Chondrocyte (in vitro differentiated cells): ENCODE measurements around the gene LCN2. TPM values are rescaled to one million over a fixed set of nuclear protein-coding genes. Genes with fewer than 3 reads are reported as not detected.

Experiments used
- DNase-seq: peaks from one replicate; pipeline ENCODE4 v3.0.0; 2021; ENCODE audit warnings: mixed read lengths, low spot score
- H3K27ac Mint-ChIP-seq: one replicate; pipeline ENCODE4 v1.8.0; 2021; ENCODE audit warnings: mild to moderate bottlenecking, moderate library complexity, mixed read lengths; ENCODE audit not compliant: unreplicated experiment
- H3K27me3 Mint-ChIP-seq: 2 replicates; pipeline ENCODE4 v1.8.0; 2021; ENCODE audit warnings: low read depth, mixed read lengths
- H3K36me3 Mint-ChIP-seq: 2 replicates; pipeline ENCODE4 v1.8.0; 2021; ENCODE audit warnings: low read depth, mixed read lengths
- H3K4me1 Mint-ChIP-seq: 2 replicates; pipeline ENCODE4 v1.8.0; 2021; ENCODE audit warnings: low read depth, mild to moderate bottlenecking, mixed read lengths
- H3K4me3 Mint-ChIP-seq: one replicate; pipeline ENCODE4 v1.8.0; 2021; ENCODE audit warnings: mild to moderate bottlenecking, moderate library complexity, mixed read lengths; ENCODE audit not compliant: unreplicated experiment
- H3K9me3 Mint-ChIP-seq: 2 replicates; pipeline ENCODE4 v1.8.0; 2021; ENCODE audit warnings: low read depth, mixed read lengths
- total RNA-seq: library from RNA; stranded (reverse); gene quantifications from 3 replicates; pipeline ENCODE4 v1.2.1, GENCODE V29; 2021
- TF ChIP-seq, protein P1 (sequence below): fragments of 200-600 bp; sonication (generic); IDR thresholded peaks from 2 replicates; pipeline ENCODE4 v1.5.0; 2021; ENCODE audit warnings: antibody characterized with exemption, mild to moderate bottlenecking, moderate library complexity

LCN2 gene
- total RNA-seq, 1 donor from 2014 or later = not detected

DNA sequence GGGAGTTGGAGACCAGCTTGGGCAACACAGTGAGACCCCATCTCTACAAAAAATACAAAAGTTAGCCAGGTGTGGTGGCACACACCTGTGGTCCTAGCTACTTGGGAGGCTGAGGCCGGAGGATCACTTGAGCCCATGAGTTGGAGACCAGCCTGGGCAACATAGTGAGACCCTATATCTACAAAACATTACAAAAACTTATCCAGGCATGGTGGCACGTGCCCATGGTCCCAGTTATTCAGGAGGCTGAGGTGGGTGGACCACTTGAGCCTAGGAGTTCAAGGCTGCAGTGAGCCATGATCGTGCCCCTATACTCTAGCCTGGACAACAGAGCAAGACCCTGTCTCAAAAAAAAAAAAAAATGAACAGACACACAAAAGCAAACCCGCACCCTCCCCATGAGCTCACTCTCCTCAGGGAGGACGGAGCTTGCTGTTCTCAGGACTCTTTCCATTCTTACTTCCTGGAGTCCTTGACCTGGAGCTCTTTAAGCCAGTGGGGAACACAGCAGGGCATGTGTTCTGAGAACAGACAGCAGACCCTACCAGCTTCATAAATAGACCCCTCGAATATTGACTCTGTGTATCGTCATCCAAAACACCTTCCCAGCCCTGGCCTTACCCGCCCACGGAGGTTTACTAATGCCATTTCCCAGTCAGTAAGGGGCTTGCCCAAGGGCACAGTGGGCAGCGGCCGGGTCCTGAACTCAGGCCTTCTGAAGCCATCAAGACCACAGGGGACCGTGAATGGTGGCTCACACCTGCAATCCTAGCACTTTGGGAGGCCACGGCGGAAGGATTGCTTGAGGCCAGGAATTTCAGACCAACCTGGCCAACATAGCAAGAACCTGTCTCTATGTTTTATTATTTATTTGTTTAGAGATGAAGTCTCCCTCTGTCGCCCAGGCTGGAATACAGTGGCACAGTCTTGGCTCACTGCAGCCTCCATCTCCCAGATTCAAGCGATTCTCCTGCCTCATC lies 32.9 kb upstream of the LCN2 start:
- Mint-ChIP-seq H3K27ac (no peak overlapping the region), H3K9me3 (no peaks in the 10 kb centered on the region), H3K4me1 (peaks cover 11% of the 10 kb centered on the region), H3K4me3 (no peak overlapping the region), H3K27me3 (no peaks in the 10 kb centered on the region), H3K36me3 (peaks cover 4% of the 10 kb centered on the region)
- peak; percentile 71 for DNase-seq
- TF ChIP-seq, protein P1, sequence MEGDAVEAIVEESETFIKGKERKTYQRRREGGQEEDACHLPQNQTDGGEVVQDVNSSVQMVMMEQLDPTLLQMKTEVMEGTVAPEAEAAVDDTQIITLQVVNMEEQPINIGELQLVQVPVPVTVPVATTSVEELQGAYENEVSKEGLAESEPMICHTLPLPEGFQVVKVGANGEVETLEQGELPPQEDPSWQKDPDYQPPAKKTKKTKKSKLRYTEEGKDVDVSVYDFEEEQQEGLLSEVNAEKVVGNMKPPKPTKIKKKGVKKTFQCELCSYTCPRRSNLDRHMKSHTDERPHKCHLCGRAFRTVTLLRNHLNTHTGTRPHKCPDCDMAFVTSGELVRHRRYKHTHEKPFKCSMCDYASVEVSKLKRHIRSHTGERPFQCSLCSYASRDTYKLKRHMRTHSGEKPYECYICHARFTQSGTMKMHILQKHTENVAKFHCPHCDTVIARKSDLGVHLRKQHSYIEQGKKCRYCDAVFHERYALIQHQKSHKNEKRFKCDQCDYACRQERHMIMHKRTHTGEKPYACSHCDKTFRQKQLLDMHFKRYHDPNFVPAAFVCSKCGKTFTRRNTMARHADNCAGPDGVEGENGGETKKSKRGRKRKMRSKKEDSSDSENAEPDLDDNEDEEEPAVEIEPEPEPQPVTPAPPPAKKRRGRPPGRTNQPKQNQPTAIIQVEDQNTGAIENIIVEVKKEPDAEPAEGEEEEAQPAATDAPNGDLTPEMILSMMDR = no peak

DNA sequence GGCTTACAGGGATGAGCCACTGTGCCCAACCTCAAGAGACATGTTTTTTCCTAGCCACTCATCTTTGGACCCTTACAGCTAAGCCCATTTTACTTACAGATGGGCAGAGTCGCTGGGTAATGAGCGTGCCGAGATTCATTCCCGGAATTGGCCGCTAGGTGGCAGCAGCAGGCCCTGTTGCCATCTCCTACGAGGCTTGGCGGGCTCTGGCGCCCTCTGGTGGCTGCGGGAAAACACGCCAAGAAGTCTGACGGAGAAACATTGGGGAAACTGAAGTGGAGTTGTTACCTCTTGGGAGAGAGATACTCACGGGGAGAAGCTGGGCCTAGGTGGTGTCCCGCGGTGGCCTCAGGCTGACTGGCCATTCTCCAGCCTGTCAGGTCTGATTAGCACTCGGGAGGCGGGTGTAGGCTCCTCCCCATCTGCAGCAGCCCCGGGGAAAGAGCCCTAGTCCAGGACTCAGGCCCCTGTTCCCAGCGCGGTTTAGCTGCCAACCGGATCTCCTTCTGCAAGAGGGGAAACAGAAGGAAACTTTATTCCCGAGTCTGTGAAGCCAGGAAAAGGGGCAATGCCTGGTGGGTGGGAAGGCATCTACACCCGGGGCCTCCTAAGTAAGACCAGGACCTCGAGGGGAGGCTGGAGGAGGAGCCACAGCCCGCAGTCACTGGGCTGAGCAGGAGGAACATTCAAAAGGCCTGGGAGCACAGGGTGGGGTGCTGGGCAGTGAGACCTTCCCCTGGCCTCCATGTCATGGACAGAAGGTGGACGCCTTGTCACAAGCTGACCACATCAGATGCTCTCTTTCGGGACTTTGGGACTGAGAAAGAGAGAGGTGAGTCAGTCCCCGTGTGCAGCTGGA lies 31.4 kb upstream of the LCN2 start:
- H3K4me3 Mint-ChIP-seq = peak overlapping the region; percentile 19
- H3K36me3 Mint-ChIP-seq = peaks cover 5% of the 10 kb centered on the region
- no peaks in the 10 kb centered on the region for H3K27me3 Mint-ChIP-seq
- peak; percentile 91 for DNase-seq
- peaks cover 11% of the 10 kb centered on the region for H3K4me1 Mint-ChIP-seq
- H3K27ac Mint-ChIP-seq = peak overlapping the region; percentile 57
- TF ChIP-seq, protein P1 = peak; percentile 100
- H3K9me3 Mint-ChIP-seq = no peaks in the 10 kb centered on the region

DNA sequence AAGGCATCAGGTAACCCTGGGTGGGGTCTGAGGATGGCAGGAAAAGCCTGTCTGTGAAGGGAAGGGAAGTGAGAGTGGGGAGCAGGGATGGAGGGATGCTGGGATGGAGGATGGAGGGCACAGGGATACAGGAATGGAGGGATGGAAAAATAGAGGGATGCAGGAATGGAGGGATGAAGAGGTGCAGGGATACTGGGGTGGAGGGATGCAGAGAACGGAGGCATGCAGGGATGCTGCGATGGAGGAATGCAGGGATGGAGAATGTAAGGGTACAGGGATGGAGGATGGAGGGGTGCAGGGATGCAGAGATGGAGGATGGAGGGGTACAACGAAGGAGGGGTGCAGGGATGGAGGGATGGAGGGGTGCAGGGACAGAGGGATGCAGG lies 30.8 kb upstream of the LCN2 start:
- TF ChIP-seq, protein P1 = no peak
- H3K27ac Mint-ChIP-seq = no peak overlapping the region
- H3K36me3 Mint-ChIP-seq = peaks cover 3% of the 10 kb centered on the region
- H3K4me1 Mint-ChIP-seq = peaks cover 11% of the 10 kb centered on the region
- no peaks in the 10 kb centered on the region for H3K9me3 Mint-ChIP-seq
- H3K4me3 Mint-ChIP-seq = no peak overlapping the region
- DNase-seq = peak; percentile 6
- no peaks in the 10 kb centered on the region for H3K27me3 Mint-ChIP-seq

DNA sequence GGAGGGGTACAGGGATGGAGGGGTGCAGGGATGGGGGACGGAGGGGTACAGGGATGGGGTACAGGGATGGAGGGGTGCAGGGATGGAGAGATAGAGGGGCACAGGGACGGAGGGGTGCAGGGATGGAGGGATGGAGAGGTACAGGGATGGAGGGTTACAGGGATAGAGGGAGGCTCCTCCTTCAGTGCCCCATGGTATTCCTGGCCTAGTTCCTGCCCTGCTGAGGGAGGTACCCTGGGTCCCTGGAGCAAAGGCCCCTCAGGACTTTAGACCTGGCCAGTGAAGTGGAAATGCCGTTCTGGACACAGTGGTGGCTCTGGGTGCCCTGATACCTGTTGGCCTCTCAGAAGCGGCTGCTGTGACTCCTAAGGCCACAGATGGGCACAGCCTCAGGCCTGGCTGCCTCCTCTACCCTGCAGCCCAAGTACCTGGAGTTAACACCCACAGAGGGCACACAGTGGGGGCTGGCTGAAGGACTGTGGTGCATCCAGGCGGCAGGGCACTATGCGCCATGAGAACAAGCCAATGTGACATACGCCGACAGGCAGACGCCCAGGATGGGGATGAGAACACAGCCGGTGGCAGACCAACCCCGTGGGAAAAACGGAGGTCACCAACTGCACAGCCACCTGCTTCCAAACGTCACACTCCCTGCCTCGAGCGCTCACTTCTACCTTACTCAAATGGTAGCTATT lies 30.1 kb upstream of the LCN2 start:
- Mint-ChIP-seq H3K27me3 (no peaks in the 10 kb centered on the region), H3K9me3 (no peaks in the 10 kb centered on the region), H3K36me3 (peaks cover 1% of the 10 kb centered on the region), H3K4me3 (no peak overlapping the region), H3K27ac (no peak overlapping the region), H3K4me1 (peaks cover 11% of the 10 kb centered on the region)
- DNase-seq = peak; percentile 40
- TF ChIP-seq, protein P1 = no peak
